ENCODE measurements around the gene XRCC5. TPM values are rescaled to one million over a fixed set of nuclear protein-coding genes. Genes with fewer than 3 reads are reported as not detected.

Gene XRCC5
- total RNA-seq, 5 donors from 2014 or later (not counting 1 experiment from before 2014, with no cell fraction given): 187 to 219 (median 202) TPM

DNA sequence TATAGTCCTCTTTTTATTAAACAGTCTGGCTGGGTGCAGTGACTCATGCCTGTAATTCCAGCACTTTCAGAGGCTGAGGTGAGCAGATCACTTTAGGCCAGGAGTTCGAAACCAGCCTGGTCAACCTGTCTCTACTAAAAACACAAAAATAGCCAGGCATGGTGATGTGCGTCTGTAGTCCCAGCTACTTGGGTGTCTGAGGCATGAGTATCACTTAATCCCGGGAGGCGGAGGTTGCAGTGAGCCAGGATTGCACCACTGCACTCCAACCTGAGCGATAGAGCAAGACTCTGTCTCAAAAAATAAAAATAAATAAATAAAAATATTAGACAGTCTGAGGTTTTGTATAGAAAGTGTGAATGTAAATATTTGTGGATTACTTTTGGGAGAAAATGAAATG lies 17.8 kb downstream of the XRCC5 start:
- ATAC-seq (replicated peaks in 1 of 4) (no peak), DNase-seq (no peak)
- Mint-ChIP-seq H3K4me3 (no peak overlapping the region), H3K27ac (no peak overlapping the region), H3K4me1 (peaks cover 64 to 69% (median 66%) of the 10 kb centered on the region in 3 donors), H3K27me3 (no peaks in the 10 kb centered on the region), H3K36me3 (peaks cover 72% of the 10 kb centered on the region), H3K9me3 (no peaks in the 10 kb centered on the region)
- ChIA-PET CTCF (interaction anchor here (1.1 to 1.3 kb wide), 3 partner anchors 9 to 17 kb away, joined by 3 to 5 read pairs (median 4); no protein-coding TSS in a partner anchor), POLR2A (interaction anchor here in 1 of 2 donors (1.0 kb wide), 1 partner anchor 69 kb away, joined by 4 read pairs; no protein-coding TSS in a partner anchor)
- Histone ChIP-seq H3K9me3 (no peaks in the 10 kb centered on the region), H3K4me1 (ENCODE audit: control insufficient read depth in 1 of 2, extremely low read depth in 1 of 2, insufficient read depth in 2 of 2, low read length in 2 of 2) (peaks cover 0 to 12% of the 10 kb centered on the region in 2 experiments), H3K4me3 (ENCODE audit: control insufficient read depth in 1 of 2, extremely low read depth in 1 of 2, low read length in 1 of 2) (no peak overlapping the region), H3K27ac (ENCODE audit: low read length) (no peak overlapping the region), H3K36me3 (ENCODE audit: control insufficient read depth in 2 of 2, extremely low read depth in 1 of 2, insufficient read depth in 1 of 2, low read length in 1 of 2) (peaks cover 5 to 94% of the 10 kb centered on the region in 2 donors), H3K27me3 (replicated peaks in 1 of 2; ENCODE audit: control insufficient read depth in 2 of 2, extremely low read depth in 1 of 2, insufficient read depth in 2 of 2, low read length in 1 of 2) (no peaks in the 10 kb centered on the region)
- 100% methylated on average over 1 of the region's 5 CpGs for WGBS (ENCODE audit: insufficient coverage)

DNA sequence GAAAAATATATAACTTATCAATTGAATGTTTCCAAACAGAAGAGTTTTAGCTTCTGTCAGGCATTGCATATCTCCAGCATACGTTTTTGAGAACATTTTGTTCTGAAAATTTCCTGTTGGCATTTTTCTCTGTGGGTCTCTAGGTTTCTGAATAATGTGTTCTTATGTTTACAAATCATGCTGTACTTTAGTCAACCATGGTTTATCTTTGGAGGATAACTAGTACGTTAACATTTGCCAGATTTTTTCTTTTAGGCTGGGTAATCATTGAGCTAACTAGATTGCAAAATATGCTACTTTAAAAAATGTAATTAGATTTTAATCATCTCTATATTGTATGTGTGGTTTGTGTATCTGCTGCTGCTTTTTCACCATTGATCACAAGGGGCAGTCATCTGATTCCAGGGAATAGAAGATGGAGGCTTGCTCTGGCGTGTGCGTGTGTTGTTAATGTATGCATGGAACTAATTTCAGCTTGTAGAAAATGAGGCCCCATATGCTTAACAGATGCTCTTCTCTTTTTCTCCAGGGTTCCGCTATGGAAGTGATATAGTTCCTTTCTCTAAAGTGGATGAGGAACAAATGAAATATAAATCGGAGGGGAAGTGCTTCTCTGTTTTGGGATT lies 21.3 kb downstream of the XRCC5 start:
- ChIA-PET POLR2A (interaction anchor here in 1 of 2 donors (0.6 kb wide), 1 partner anchor 39 kb away, joined by 7 read pairs; no protein-coding TSS in a partner anchor), CTCF (interaction anchor here (0.7 to 1.8 kb wide), 4 partner anchors 10 to 23 kb away, joined by 3 to 13 read pairs (median 4); no protein-coding TSS in a partner anchor)
- Mint-ChIP-seq H3K36me3 (peaks cover 80% of the 10 kb centered on the region), H3K27me3 (no peaks in the 10 kb centered on the region), H3K4me1 (peaks cover 68 to 73% (median 68%) of the 10 kb centered on the region in 3 donors), H3K27ac (peak overlapping the region; percentile 45 to 66), H3K9me3 (no peaks in the 10 kb centered on the region), H3K4me3 (no peak overlapping the region)
- Histone ChIP-seq H3K9me3 (no peaks in the 10 kb centered on the region), H3K36me3 (ENCODE audit: control insufficient read depth in 2 of 2, extremely low read depth in 1 of 2, insufficient read depth in 1 of 2, low read length in 1 of 2) (peaks cover 6 to 96% of the 10 kb centered on the region in 2 donors), H3K4me1 (ENCODE audit: control insufficient read depth in 1 of 2, extremely low read depth in 1 of 2, insufficient read depth in 2 of 2, low read length in 2 of 2) (peaks cover 0 to 14% of the 10 kb centered on the region in 2 experiments), H3K27me3 (replicated peaks in 1 of 2; ENCODE audit: control insufficient read depth in 2 of 2, extremely low read depth in 1 of 2, insufficient read depth in 2 of 2, low read length in 1 of 2) (no peaks in the 10 kb centered on the region), H3K27ac (ENCODE audit: low read length) (no peak overlapping the region), H3K4me3 (ENCODE audit: control insufficient read depth in 1 of 2, extremely low read depth in 1 of 2, low read length in 1 of 2) (no peak overlapping the region)
- ATAC-seq (replicated peaks in 1 of 4) (no peak), DNase-seq (no peak)
- 40% methylated on average over 1 of the region's 6 CpGs for WGBS (ENCODE audit: insufficient coverage)

DNA sequence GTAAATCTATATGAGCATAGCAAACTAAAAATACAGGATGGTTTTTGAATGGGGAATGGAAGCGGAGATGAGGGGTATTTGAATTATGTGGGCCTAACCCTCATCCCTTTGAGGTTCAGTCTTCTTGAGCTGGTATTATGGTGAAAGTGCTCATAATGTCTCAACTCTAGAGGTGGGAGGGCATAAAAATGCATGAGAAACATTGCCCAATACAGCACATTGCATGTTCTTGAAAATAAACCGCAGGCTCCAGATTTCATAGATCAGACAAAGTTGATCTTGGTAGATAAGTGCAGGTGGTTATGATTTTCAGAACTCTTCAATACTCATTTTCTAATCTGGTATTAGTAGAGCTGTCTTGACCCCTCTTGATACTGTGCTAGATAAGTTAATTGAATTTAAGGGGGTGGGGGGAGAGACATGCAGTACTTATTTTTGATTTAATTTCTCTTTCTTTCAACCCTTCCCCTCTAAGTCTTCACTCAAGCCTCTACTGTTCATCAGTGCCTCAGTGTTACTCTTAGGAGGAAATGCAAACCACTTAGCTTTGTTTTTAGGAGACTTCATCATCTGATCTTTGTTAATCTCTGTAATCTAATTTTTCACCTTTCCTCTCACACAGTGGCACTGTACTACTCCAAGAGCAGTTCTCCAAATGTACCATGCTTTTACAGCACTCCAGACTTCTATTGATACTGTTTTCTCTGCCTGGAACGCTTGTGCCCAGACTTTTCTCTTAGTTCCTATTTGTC lies 22.2 kb downstream of the XRCC5 start:
- peaks cover 3 to 94% of the 10 kb centered on the region in 2 donors for H3K36me3 ChIP-seq (ENCODE audit: control insufficient read depth in 2 of 2, extremely low read depth in 1 of 2, insufficient read depth in 1 of 2, low read length in 1 of 2)
- no peak overlapping the region for H3K27ac ChIP-seq (ENCODE audit: low read length)
- Mint-ChIP-seq H3K27ac (peak overlapping the region; percentile 65 to 71), H3K36me3 (peaks cover 79% of the 10 kb centered on the region), H3K27me3 (no peaks in the 10 kb centered on the region), H3K4me3 (peak overlapping the region in 1 of 3 donors; percentile 16), H3K9me3 (no peaks in the 10 kb centered on the region), H3K4me1 (peaks cover 61 to 68% (median 62%) of the 10 kb centered on the region in 3 donors)
- ChIA-PET CTCF (interaction anchor here (0.6 to 1.8 kb wide), 5 partner anchors 9 to 86 kb away, joined by 3 to 13 read pairs (median 3); no protein-coding TSS in a partner anchor), POLR2A (interaction anchor here in 1 of 2 donors (0.6 kb wide), 1 partner anchor 39 kb away, joined by 7 read pairs; no protein-coding TSS in a partner anchor)
- H3K9me3 ChIP-seq: no peaks in the 10 kb centered on the region
- peaks cover 0 to 14% of the 10 kb centered on the region in 2 experiments for H3K4me1 ChIP-seq (ENCODE audit: control insufficient read depth in 1 of 2, extremely low read depth in 1 of 2, insufficient read depth in 2 of 2, low read length in 2 of 2)
- no peaks in the 10 kb centered on the region for H3K27me3 ChIP-seq (replicated peaks in 1 of 2; ENCODE audit: control insufficient read depth in 2 of 2, extremely low read depth in 1 of 2, insufficient read depth in 2 of 2, low read length in 1 of 2)
- ATAC-seq (replicated peaks in 1 of 4): peak; percentile 48 to 83 (median 72)
- peak in 1 of 35 experiments; percentile 32 for DNase-seq
- no peak overlapping the region for H3K4me3 ChIP-seq (ENCODE audit: control insufficient read depth in 1 of 2, extremely low read depth in 1 of 2, low read length in 1 of 2)
- whole genome bisulfite sequencing (ENCODE audit: insufficient coverage): 73% methylated on average over 1 of the region's 3 CpGs

DNA sequence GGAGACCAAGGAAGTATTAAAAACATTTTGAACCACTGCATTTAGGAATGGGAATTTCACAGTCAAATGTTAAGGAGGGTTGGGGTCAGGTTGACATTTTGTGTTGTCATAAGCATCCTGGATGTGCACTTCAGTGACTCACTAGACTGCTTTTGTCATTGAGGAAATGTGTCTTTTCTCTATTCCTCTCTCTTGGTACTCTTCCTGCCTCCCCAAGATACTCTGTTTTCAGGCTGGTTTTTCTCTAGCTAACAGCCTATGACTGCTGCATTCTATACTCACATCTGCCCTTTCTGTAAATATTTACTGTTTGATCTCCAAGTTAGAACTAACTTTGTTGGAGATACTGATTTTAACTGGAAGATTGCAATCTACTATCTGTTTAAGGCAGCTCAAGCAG lies 23.4 kb downstream of the XRCC5 start:
- Histone ChIP-seq H3K36me3 (ENCODE audit: control insufficient read depth in 2 of 2, extremely low read depth in 1 of 2, insufficient read depth in 1 of 2, low read length in 1 of 2) (peaks cover 3 to 94% of the 10 kb centered on the region in 2 donors), H3K9me3 (no peaks in the 10 kb centered on the region), H3K27me3 (replicated peaks in 1 of 2; ENCODE audit: control insufficient read depth in 2 of 2, extremely low read depth in 1 of 2, insufficient read depth in 2 of 2, low read length in 1 of 2) (no peaks in the 10 kb centered on the region), H3K4me3 (ENCODE audit: control insufficient read depth in 1 of 2, extremely low read depth in 1 of 2, low read length in 1 of 2) (no peak overlapping the region), H3K27ac (ENCODE audit: low read length) (no peak overlapping the region), H3K4me1 (ENCODE audit: control insufficient read depth in 1 of 2, extremely low read depth in 1 of 2, insufficient read depth in 2 of 2, low read length in 2 of 2) (peaks cover 0 to 14% of the 10 kb centered on the region in 2 experiments)
- DNase-seq: no peak
- ChIA-PET POLR2A (interaction anchor here in 1 of 2 donors (1.0 kb wide), 1 partner anchor 9 kb away, joined by 4 read pairs; no protein-coding TSS in a partner anchor), CTCF (interaction anchor here in 1 of 2 donors (1.1 kb wide), 1 partner anchor 43 kb away, joined by 3 read pairs; no protein-coding TSS in a partner anchor)
- Mint-ChIP-seq H3K36me3 (peaks cover 80% of the 10 kb centered on the region), H3K27ac (peak overlapping the region; percentile 65 to 71), H3K4me1 (peaks cover 55 to 64% (median 56%) of the 10 kb centered on the region in 3 donors), H3K4me3 (no peak overlapping the region), H3K27me3 (no peaks in the 10 kb centered on the region), H3K9me3 (no peaks in the 10 kb centered on the region)
- no peak for ATAC-seq (replicated peaks in 1 of 4)

DNA sequence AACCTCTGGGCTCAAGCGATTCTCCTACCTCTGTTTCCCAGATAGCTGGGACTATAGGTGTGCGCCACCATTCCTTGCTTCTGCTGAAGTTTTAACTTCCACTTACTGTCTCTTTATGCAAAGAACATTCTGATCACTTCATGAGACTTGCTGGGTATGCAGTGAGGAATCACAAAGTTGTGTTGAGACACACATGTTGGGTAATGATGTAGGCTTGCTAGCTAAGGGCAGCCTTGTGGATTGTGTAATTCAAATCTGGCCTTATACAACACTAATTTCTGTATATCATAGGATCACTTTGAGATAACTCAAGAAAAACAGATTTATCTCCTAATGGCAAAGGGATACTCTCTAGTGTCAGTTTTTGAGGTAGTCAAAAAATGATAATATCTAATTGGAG lies 24.2 kb downstream of the XRCC5 start:
- no peak overlapping the region for H3K4me3 ChIP-seq (ENCODE audit: control insufficient read depth in 1 of 2, extremely low read depth in 1 of 2, low read length in 1 of 2)
- ATAC-seq (replicated peaks in 1 of 4) (no peak), DNase-seq (no peak)
- Mint-ChIP-seq H3K27me3 (no peaks in the 10 kb centered on the region), H3K4me3 (no peak overlapping the region), H3K27ac (peak overlapping the region; percentile 15 to 34), H3K9me3 (no peaks in the 10 kb centered on the region), H3K4me1 (peaks cover 49 to 60% (median 53%) of the 10 kb centered on the region in 3 donors), H3K36me3 (peaks cover 82% of the 10 kb centered on the region)
- peaks cover 0 to 12% of the 10 kb centered on the region in 2 experiments for H3K4me1 ChIP-seq (ENCODE audit: control insufficient read depth in 1 of 2, extremely low read depth in 1 of 2, insufficient read depth in 2 of 2, low read length in 2 of 2)
- ChIA-PET POLR2A (interaction anchor here (0.6 to 1.0 kb wide), 5 partner anchors 8 to 148 kb away, joined by 3 to 4 read pairs (median 3); no protein-coding TSS in a partner anchor), CTCF (interaction anchor here (0.6 to 1.4 kb wide), 6 partner anchors 13 to 1183 kb away, joined by 3 to 4 read pairs (median 4); no protein-coding TSS in a partner anchor)
- H3K27ac ChIP-seq (ENCODE audit: low read length): no peak overlapping the region
- peaks cover 3 to 94% of the 10 kb centered on the region in 2 donors for H3K36me3 ChIP-seq (ENCODE audit: control insufficient read depth in 2 of 2, extremely low read depth in 1 of 2, insufficient read depth in 1 of 2, low read length in 1 of 2)
- no CpG with 5 or more reads among the region's 2 CpGs for WGBS (ENCODE audit: insufficient coverage)
- no peaks in the 10 kb centered on the region for H3K27me3 ChIP-seq (replicated peaks in 1 of 2; ENCODE audit: control insufficient read depth in 2 of 2, extremely low read depth in 1 of 2, insufficient read depth in 2 of 2, low read length in 1 of 2)
- no peaks in the 10 kb centered on the region for H3K9me3 ChIP-seq

DNA sequence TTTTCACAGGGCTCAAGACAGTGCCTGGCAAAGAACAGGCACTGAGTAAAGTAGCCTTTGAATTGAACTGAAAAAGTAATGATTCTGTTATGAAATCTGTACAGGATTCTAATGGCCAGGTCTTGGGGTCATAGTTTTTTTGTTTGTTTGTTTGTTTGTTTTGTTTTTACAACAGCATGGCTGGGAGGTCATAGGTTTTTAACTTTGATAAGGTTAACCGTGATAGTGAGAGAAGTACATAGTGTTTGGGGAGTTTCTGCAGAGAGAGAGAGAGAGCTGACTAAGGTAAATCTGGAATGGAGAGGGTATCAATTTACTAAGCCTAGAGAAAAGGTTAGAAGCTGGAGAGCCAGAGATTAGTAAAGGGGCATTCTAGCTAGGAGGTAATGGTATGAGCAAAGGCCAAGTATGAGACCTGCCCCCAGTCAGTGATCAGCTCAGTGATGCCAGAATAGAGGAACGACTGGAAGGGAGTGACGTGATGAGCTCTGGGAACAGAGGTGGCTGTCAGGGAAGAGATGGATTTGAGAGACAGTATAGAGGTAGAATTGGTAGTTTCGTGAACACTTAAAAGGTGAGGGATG lies 25.9 kb downstream of the XRCC5 start:
- Histone ChIP-seq H3K27ac (ENCODE audit: low read length) (no peak overlapping the region), H3K36me3 (ENCODE audit: control insufficient read depth in 2 of 2, extremely low read depth in 1 of 2, insufficient read depth in 1 of 2, low read length in 1 of 2) (peaks cover 3 to 96% of the 10 kb centered on the region in 2 donors), H3K4me1 (ENCODE audit: control insufficient read depth in 1 of 2, extremely low read depth in 1 of 2, insufficient read depth in 2 of 2, low read length in 2 of 2) (peaks cover 0 to 11% of the 10 kb centered on the region in 2 experiments), H3K27me3 (replicated peaks in 1 of 2; ENCODE audit: control insufficient read depth in 2 of 2, extremely low read depth in 1 of 2, insufficient read depth in 2 of 2, low read length in 1 of 2) (no peaks in the 10 kb centered on the region), H3K9me3 (no peaks in the 10 kb centered on the region), H3K4me3 (ENCODE audit: control insufficient read depth in 1 of 2, extremely low read depth in 1 of 2, low read length in 1 of 2) (no peak overlapping the region)
- no peaks in the 10 kb centered on the region for H3K9me3 Mint-ChIP-seq
- H3K4me3 Mint-ChIP-seq: no peak overlapping the region
- peaks cover 86% of the 10 kb centered on the region for H3K36me3 Mint-ChIP-seq
- POLR2A ChIA-PET: no interaction called here
- WGBS (ENCODE audit: insufficient coverage): 83% methylated on average over 3 of the region's 4 CpGs
- DNase-seq: no peak
- H3K4me1 Mint-ChIP-seq: peaks cover 48 to 49% (median 49%) of the 10 kb centered on the region in 3 donors
- ATAC-seq (replicated peaks in 1 of 4): no peak
- H3K27me3 Mint-ChIP-seq: no peaks in the 10 kb centered on the region
- H3K27ac Mint-ChIP-seq: peak overlapping the region in 1 of 2 donors; percentile 70
- CTCF ChIA-PET: interaction anchor here (0.5 to 1.6 kb wide), 2 partner anchors 9 to 49 kb away, joined by 3 to 4 read pairs; no protein-coding TSS in a partner anchor

All from T-cell (primary cell).